Measurements from ENCODE around the gene SUSD1.
A peak's percentile ranks its signal among the peaks of the same experiment; 100 is the strongest.

SUSD1 gene

GRCh38 chr9:112041536-112042243 lies 133.4 kb downstream of the SUSD1 start:
- TF ChIP-seq ISL1 (CRISPR knock-in tag; IDR thresholded peaks at IDR 0.05) (peak; percentile 74), RARB (CRISPR knock-in tag; IDR thresholded peaks at IDR 0.05) (no peak), CSDC2 (CRISPR knock-in tag; IDR thresholded peaks at IDR 0.05) (peak; percentile 96), TOX (CRISPR knock-in tag; IDR thresholded peaks at IDR 0.05; ENCODE audit: borderline replicate concordance) (peak; percentile 30; the same call in 1 of the 2 replicates), ZNF565 (CRISPR knock-in tag; conservative IDR thresholded peaks at IDR 0.05; ENCODE audit: low read depth) (no peak), PATZ1 (CRISPR knock-in tag; IDR thresholded peaks at IDR 0.05; ENCODE audit: borderline replicate concordance) (no peak; the same call in 1 of the 2 replicates), OSR1 (CRISPR knock-in tag; IDR thresholded peaks at IDR 0.05) (no peak), TSHZ2 (CRISPR knock-in tag; IDR thresholded peaks at IDR 0.05) (0 out of 2 replicates have a peak, but pooled peaks have one; percentile 27), POU6F1 (CRISPR knock-in tag; IDR thresholded peaks at IDR 0.05; ENCODE audit: borderline replicate concordance, low read depth) (no peak), CREB5 (CRISPR knock-in tag; IDR thresholded peaks at IDR 0.05; ENCODE audit: low read depth) (peak; percentile 68; the same call in 1 of the 2 replicates), ARNTL (CRISPR knock-in tag; IDR thresholded peaks at IDR 0.05; ENCODE audit: borderline replicate concordance, low read depth) (no peak), PPARA (CRISPR knock-in tag; IDR thresholded peaks at IDR 0.05; ENCODE audit: borderline replicate concordance) (no peak), CSRNP3 (CRISPR knock-in tag; IDR thresholded peaks at IDR 0.05) (no peak), ZFP3 (CRISPR knock-in tag; IDR thresholded peaks at IDR 0.05) (peak; percentile 82), GLIS3 (CRISPR knock-in tag; IDR thresholded peaks at IDR 0.05) (0 out of 2 replicates have a peak, but pooled peaks have one; percentile 2), SNAI2 (CRISPR knock-in tag; IDR thresholded peaks at IDR 0.05) (0 out of 2 replicates have a peak, but pooled peaks have one; percentile 0), TCF4 (CRISPR knock-in tag; IDR thresholded peaks at IDR 0.05; ENCODE audit: borderline replicate concordance) (peak; percentile 38; the same call in 1 of the 2 replicates), ZC3H10 (CRISPR knock-in tag; IDR thresholded peaks at IDR 0.05) (no peak), ESRRG (CRISPR knock-in tag; IDR thresholded peaks at IDR 0.05) (no peak), ZNF70 (CRISPR knock-in tag; IDR thresholded peaks at IDR 0.05) (no peak), ZNF8 (CRISPR knock-in tag; IDR thresholded peaks at IDR 0.05) (no peak), BACH2 (CRISPR knock-in tag; IDR thresholded peaks at IDR 0.05; ENCODE audit: borderline replicate concordance) (no peak), ZFP30 (CRISPR knock-in tag; IDR thresholded peaks at IDR 0.05) (no peak)
- ATAC-seq = peak; percentile 91

- ATAC-seq = no peak
- peak; percentile 30; the same call in 1 of the 2 replicates for TF ChIP-seq SNAI2 (CRISPR knock-in tag; IDR thresholded peaks at IDR 0.05)
- no peak for TF ChIP-seq ZC3H10 (CRISPR knock-in tag; IDR thresholded peaks at IDR 0.05)
Measured at GRCh38 chr9:112041199-112041535, 133.9 kb downstream of the SUSD1 start.
